Panc1 (cell line): ENCODE data around the gene FDXACB1.

Experiments used
- POLR2AphosphoS5 ChIP-seq: IDR thresholded peaks from 2 replicates; pipeline ENCODE4 v1.6.1; 2012; ENCODE audit warnings: mild to moderate bottlenecking, low read depth, low read length, moderate library complexity
- SIN3A ChIP-seq: IDR thresholded peaks from 2 replicates; pipeline ENCODE4 v1.6.1; 2012; ENCODE audit warnings: low read depth, mild to moderate bottlenecking, low read length, moderate library complexity, borderline replicate concordance; ENCODE audit not compliant: insufficient read depth
- TCF7L2 ChIP-seq: IDR thresholded peaks from 2 replicates; pipeline ENCODE4 v1.6.1; 2011; ENCODE audit warnings: mild to moderate bottlenecking, low read depth, low read length, inconsistent platforms
- TF ChIP-seq, protein P1 (sequence below): fragments of 450-650 bp; IDR thresholded peaks from 2 replicates; pipeline ENCODE4 v1.5.1; 2017; ENCODE audit warnings: mild to moderate bottlenecking
- TF ChIP-seq, protein P2 (sequence below), 2 experiments: IDR thresholded peaks; 2 replicates each; pipeline ENCODE4 v1.6.1; 2011 to 2012; ENCODE audit warnings: low read depth in 2 of 2, control low read depth in 1 of 2, low read length in 1 of 2, mild to moderate bottlenecking in 1 of 2, moderate library complexity in 1 of 2; ENCODE audit not compliant: insufficient read depth in 1 of 2

- TF ChIP-seq, protein P1, sequence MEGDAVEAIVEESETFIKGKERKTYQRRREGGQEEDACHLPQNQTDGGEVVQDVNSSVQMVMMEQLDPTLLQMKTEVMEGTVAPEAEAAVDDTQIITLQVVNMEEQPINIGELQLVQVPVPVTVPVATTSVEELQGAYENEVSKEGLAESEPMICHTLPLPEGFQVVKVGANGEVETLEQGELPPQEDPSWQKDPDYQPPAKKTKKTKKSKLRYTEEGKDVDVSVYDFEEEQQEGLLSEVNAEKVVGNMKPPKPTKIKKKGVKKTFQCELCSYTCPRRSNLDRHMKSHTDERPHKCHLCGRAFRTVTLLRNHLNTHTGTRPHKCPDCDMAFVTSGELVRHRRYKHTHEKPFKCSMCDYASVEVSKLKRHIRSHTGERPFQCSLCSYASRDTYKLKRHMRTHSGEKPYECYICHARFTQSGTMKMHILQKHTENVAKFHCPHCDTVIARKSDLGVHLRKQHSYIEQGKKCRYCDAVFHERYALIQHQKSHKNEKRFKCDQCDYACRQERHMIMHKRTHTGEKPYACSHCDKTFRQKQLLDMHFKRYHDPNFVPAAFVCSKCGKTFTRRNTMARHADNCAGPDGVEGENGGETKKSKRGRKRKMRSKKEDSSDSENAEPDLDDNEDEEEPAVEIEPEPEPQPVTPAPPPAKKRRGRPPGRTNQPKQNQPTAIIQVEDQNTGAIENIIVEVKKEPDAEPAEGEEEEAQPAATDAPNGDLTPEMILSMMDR = no peak
- TF ChIP-seq POLR2AphosphoS5 = no peak
- TF ChIP-seq, protein P2, sequence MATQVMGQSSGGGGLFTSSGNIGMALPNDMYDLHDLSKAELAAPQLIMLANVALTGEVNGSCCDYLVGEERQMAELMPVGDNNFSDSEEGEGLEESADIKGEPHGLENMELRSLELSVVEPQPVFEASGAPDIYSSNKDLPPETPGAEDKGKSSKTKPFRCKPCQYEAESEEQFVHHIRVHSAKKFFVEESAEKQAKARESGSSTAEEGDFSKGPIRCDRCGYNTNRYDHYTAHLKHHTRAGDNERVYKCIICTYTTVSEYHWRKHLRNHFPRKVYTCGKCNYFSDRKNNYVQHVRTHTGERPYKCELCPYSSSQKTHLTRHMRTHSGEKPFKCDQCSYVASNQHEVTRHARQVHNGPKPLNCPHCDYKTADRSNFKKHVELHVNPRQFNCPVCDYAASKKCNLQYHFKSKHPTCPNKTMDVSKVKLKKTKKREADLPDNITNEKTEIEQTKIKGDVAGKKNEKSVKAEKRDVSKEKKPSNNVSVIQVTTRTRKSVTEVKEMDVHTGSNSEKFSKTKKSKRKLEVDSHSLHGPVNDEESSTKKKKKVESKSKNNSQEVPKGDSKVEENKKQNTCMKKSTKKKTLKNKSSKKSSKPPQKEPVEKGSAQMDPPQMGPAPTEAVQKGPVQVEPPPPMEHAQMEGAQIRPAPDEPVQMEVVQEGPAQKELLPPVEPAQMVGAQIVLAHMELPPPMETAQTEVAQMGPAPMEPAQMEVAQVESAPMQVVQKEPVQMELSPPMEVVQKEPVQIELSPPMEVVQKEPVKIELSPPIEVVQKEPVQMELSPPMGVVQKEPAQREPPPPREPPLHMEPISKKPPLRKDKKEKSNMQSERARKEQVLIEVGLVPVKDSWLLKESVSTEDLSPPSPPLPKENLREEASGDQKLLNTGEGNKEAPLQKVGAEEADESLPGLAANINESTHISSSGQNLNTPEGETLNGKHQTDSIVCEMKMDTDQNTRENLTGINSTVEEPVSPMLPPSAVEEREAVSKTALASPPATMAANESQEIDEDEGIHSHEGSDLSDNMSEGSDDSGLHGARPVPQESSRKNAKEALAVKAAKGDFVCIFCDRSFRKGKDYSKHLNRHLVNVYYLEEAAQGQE (IDR thresholded peaks at IDR 0.05; ENCODE audit: insufficient read depth in 1 of 2, low read depth in 2 of 2, low read length in 1 of 2) = no peak
- TF ChIP-seq SIN3A = no peak
- no peak for TF ChIP-seq TCF7L2
These were observed 35.0 kb upstream of the FDXACB1 start for GRCh38 chr11:111913997-111914396.
